WTC11 (cell line): Measurements from ENCODE around the gene KLF13.

ENCODE experiments used
- ATF1 ChIP-seq: sonication (generic); formaldehyde crosslinking; IDR thresholded peaks from 2 replicates; pipeline ENCODE4 v1.8.1; 2023; ENCODE audit warnings: mild to moderate bottlenecking, moderate library complexity, missing genetic modification reagents
- ATF2 ChIP-seq: sonication (generic); formaldehyde crosslinking; IDR thresholded peaks from 2 replicates; pipeline ENCODE4 v1.8.1; 2022; ENCODE audit warnings: low read depth, missing genetic modification reagents, borderline replicate concordance
- CREM ChIP-seq: sonication (generic); formaldehyde crosslinking; IDR thresholded peaks from 2 replicates; pipeline ENCODE4 v1.8.1; 2022; ENCODE audit warnings: mild to moderate bottlenecking, missing genetic modification reagents, moderate library complexity
- CTCF ChIP-seq: fragments of 200-600 bp; IDR thresholded peaks from 2 replicates; pipeline ENCODE4 v1.8.0; 2022; ENCODE audit warnings: antibody characterized with exemption
- FOXP4 ChIP-seq: sonication (generic); formaldehyde crosslinking; IDR thresholded peaks from 2 replicates; pipeline ENCODE4 v1.8.0; 2022; ENCODE audit warnings: mild to moderate bottlenecking, missing genetic modification reagents
- ZNF263 ChIP-seq: sonication (generic); formaldehyde crosslinking; IDR thresholded peaks from 2 replicates; pipeline ENCODE4 v1.8.1; 2022; ENCODE audit warnings: low read depth, mild to moderate bottlenecking, moderate library complexity, missing genetic modification reagents

GRCh38 chr15:31389576-31389975 lies 62.9 kb downstream of the KLF13 start:
- TF ChIP-seq ATF1 (CRISPR knock-in tag) (no peak), FOXP4 (no peak), CREM (CRISPR knock-in tag) (no peak), ATF2 (CRISPR knock-in tag) (no peak), CTCF (no peak), ZNF263 (no peak)
